ENCODE results near the gene SLC36A4.
"Not testable (repeated sequence)": the region's sequence is repeated elsewhere in the genome, so short reads cannot be mapped to it uniquely, and the experiment has no call there.

The SLC36A4 gene

GRCh38 chr11:93117565-93117964 lies 80.2 kb downstream of the SLC36A4 start:
- Histone ChIP-seq H4K20me1 (no peaks in the 10 kb centered on the region), H3K9ac (no peak overlapping the region), H3K4me3 (no peak overlapping the region), H3K4me1 (peaks cover 0 to 7% (median 5%) of the 10 kb centered on the region in 10 experiments; a peak in 12 of 20 replicates), H3K36me3 (no peaks in the 10 kb centered on the region), H3K9me3 (replicated peaks in 1 of 11) (no peaks in the 10 kb centered on the region), H3K4me2 (no peak overlapping the region), H3K27me3 (no peaks in the 10 kb centered on the region), H3K27ac (no peak overlapping the region)
- TF ChIP-seq Cebpa-rat (IDR thresholded peaks at IDR 0.05), result no peak

DNA sequence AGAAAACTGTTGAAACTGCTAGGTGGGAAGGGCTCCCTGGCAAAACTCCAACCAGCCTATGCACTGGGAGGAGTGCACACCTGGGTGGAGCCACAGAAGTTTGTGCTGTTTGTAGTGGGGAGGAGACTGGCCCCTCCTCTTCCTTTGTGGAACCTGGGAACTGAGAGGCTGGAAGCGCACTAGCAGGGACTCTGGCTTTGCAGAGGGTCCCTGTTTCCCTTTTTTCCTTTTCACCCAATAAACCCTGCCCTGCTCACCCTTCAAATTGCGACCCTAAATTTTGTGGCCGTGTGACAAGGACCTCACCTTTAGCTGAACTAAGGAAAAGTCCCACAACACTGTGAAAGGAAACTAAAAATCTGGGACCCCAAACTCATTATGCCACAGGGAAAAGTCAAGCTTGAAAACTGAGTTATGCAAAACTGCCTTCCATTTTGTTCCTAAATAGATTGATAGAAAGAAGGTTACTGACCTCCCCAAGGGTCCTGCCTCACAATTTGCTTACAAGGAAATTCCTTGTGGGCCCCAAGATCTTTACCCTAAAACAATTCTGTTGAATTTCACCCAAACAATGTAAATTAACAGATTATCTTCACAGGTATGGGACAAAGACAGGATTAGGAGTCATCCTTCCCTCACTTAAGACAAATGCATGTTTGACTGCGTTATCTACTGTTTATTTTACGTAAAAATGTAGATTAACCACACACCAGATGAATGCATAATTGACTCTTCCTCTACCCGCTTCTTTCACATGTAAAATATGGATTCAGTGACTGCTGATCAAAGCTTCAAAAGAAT lies 81.0 kb downstream of the SLC36A4 start:
- Histone ChIP-seq H3K4me3 (no peak overlapping the region), H3K9ac (no peak overlapping the region), H3K36me3 (no peaks in the 10 kb centered on the region), H3K4me1 (peaks cover 0 to 10% (median 8%) of the 10 kb centered on the region in 10 experiments; a peak in 13 of 20 replicates), H3K27ac (no peak overlapping the region), H3K9me3 (replicated peaks in 1 of 11) (no peaks in the 10 kb centered on the region), H4K20me1 (no peaks in the 10 kb centered on the region), H3K4me2 (no peak overlapping the region), H3K27me3 (no peaks in the 10 kb centered on the region)
- TF ChIP-seq Cebpa-rat (IDR thresholded peaks at IDR 0.05), result no peak

DNA sequence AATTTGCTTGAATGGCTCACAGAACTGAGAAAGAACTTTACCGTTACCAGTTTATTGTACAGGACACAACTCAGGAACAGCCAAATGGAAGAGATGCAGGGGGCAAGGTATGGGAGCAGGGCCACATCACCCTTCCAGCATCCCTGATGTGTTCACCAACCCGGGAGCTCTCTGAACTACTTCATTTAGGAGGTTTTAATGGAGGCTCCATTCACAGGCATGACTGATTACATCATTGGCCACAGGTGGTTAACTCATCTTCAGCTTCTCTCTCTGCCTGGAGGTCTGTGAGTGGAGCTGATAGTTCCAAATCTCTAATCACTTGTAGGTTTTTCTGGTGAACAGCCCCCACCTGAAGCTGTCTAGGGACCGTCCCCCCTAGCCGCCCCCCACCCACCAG lies 83.5 kb downstream of the SLC36A4 start:
- Histone ChIP-seq H4K20me1 (no peaks in the 10 kb centered on the region), H3K36me3 (no peaks in the 10 kb centered on the region), H3K27ac (no peak overlapping the region), H3K27me3 (no peaks in the 10 kb centered on the region), H3K4me1 (peaks cover 9 to 21% (median 13%) of the 10 kb centered on the region in 10 experiments; a peak in 19 of 20 replicates), H3K4me3 (no peak overlapping the region), H3K4me2 (no peak overlapping the region), H3K9me3 (replicated peaks in 1 of 11) (peaks cover 0 to 10% (median 5%) of the 10 kb centered on the region in 11 experiments; a peak in 5 of 22 replicates), H3K9ac (no peak overlapping the region)
- no peak for TF ChIP-seq Cebpa-rat (IDR thresholded peaks at IDR 0.05)

- H3K36me3 ChIP-seq, result no peaks in the 10 kb centered on the region
- H3K9ac ChIP-seq, result no peak overlapping the region
- H3K27me3 ChIP-seq, result no peaks in the 10 kb centered on the region
- H3K4me2 ChIP-seq, result no peak overlapping the region
- TF ChIP-seq Cebpa-rat (IDR thresholded peaks at IDR 0.05), result no peak
- no peaks in the 10 kb centered on the region for H4K20me1 ChIP-seq
- no peak overlapping the region for H3K4me3 ChIP-seq
- H3K27ac ChIP-seq, result no peak overlapping the region
- H3K4me1 ChIP-seq, result peaks cover 9 to 21% (median 13%) of the 10 kb centered on the region in 10 experiments; a peak in 19 of 20 replicates
- H3K9me3 ChIP-seq (replicated peaks in 1 of 11), result peaks cover 0 to 10% (median 5%) of the 10 kb centered on the region in 11 experiments; a peak in 5 of 22 replicates
Observed at GRCh38 chr11:93113824-93114223, 84.0 kb downstream of the SLC36A4 start.

DNA sequence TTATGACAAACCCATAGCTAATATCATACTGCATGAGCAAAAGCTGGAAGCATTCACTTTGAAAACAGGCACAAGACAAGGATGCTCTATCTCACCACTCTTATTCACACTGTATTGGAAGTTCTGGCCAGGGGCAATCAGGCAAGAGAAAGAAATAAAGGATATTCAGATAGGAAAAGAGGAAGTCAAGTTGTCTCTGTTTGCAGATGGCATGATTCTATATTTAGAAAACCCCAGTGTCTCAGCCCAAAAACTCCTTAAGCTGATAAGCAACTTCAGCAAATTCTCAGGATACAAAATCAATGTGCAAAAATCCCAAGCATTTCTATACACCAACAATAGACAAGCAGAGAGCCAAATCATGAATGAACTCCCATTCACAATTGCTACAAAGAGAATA lies 86.6 kb downstream of the SLC36A4 start:
- not testable (repeated sequence) for H4K20me1 ChIP-seq, H3K4me3 ChIP-seq, H3K27ac ChIP-seq, H3K36me3 ChIP-seq, H3K9ac ChIP-seq, H3K27me3 ChIP-seq
- Histone ChIP-seq H3K4me2 (peak overlapping the region in 8 of 11 experiments; percentile 23 to 65 (median 36); a peak in 11 of 22 replicates), H3K9me3 (replicated peaks in 1 of 11) (peaks cover 0 to 15% (median 5%) of the 10 kb centered on the region in 11 experiments; a peak in 5 of 22 replicates), H3K4me1 (peaks cover 9 to 21% (median 13%) of the 10 kb centered on the region in 10 experiments; a peak in 19 of 20 replicates)

DNA sequence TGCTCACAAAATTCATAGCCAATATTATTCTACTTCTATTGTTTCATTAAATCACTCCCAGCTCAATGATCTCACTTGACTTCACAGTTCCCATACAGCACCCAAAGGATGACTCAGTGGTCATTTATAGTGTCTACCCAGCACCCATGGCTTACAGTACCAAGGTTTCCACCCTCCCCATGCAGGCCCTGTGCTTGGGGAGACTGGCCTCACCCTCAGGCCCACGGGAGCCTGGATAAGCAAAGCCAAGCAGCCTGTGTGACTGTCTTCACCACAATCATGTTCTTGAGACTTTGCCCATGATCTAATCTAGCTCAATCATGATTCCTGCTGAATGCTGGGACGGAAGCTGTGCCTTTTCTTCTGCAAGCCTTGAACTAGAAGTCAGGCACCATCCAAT lies 97.6 kb downstream of the SLC36A4 start:
- Histone ChIP-seq H4K20me1 (no peaks in the 10 kb centered on the region), H3K27ac (no peak overlapping the region), H3K27me3 (no peaks in the 10 kb centered on the region), H3K4me1 (no peaks in the 10 kb centered on the region), H3K36me3 (no peaks in the 10 kb centered on the region), H3K9ac (no peak overlapping the region), H3K9me3 (replicated peaks in 1 of 11) (peaks cover 18 to 45% (median 25%) of the 10 kb centered on the region in 11 experiments), H3K4me2 (no peak overlapping the region), H3K4me3 (no peak overlapping the region)
- TF ChIP-seq Cebpa-rat (IDR thresholded peaks at IDR 0.05), result no peak

- Histone ChIP-seq H4K20me1 (no peaks in the 10 kb centered on the region), H3K4me2 (no peak overlapping the region), H3K4me1 (no peaks in the 10 kb centered on the region), H3K9ac (no peak overlapping the region), H3K4me3 (no peak overlapping the region), H3K27me3 (no peaks in the 10 kb centered on the region), H3K36me3 (no peaks in the 10 kb centered on the region), H3K27ac (no peak overlapping the region), H3K9me3 (replicated peaks in 1 of 11) (peaks cover 21 to 46% (median 29%) of the 10 kb centered on the region in 11 experiments)
- no peak for TF ChIP-seq Cebpa-rat (IDR thresholded peaks at IDR 0.05)
Observed at GRCh38 chr11:93099806-93100205, 98.0 kb downstream of the SLC36A4 start.

All from BLaER1 treated with 17β-estradiol and CSF1 and Interleukin-3, amounts not matched to agents 10 nM and 100 nM (cell line).